Gastroesophageal sphincter (tissue), 4 donors: Measurements from ENCODE around the gene SAYSD1. TPM values are rescaled to one million over a fixed set of nuclear protein-coding genes. Genes with fewer than 3 reads are reported as not detected.

Source experiments
- ATAC-seq: fragments of 150-250 bp; one replicate; pipeline ENCODE4 v1.9.1; 2016; ENCODE audit warnings: mild to moderate bottlenecking, moderate library complexity
- H3K27ac ChIP-seq, 4 donors: fragments of 200-600 bp; sonication (generic) in 3 of 4; 1 replicate in 3 of 4; 2 replicates in 1 of 4; pipeline ENCODE4 v1.5.1; 2016 to 2019
- H3K27me3 ChIP-seq: fragments of 200-600 bp; sonication (generic); one replicate; pipeline ENCODE4 v1.5.1; 2019
- H3K36me3 ChIP-seq, 2 donors: fragments of 200-600 bp; sonication (generic); one replicate each; pipeline ENCODE4 v1.5.1; 2019; ENCODE audit warnings: control low read depth in 1 of 2
- H3K4me1 ChIP-seq, 3 donors: fragments of 200-600 bp; sonication (generic); 1 replicate in 2 of 3; 2 replicates in 1 of 3; pipeline ENCODE4 v1.5.1; 2016 to 2019; ENCODE audit warnings: control low read depth in 2 of 3
- H3K4me3 ChIP-seq, 2 donors: fragments of 200-600 bp; sonication (generic); one replicate each; pipeline ENCODE4 v1.5.1; 2019; ENCODE audit warnings: mild to moderate bottlenecking in 1 of 2, moderate library complexity in 1 of 2
- H3K9me3 ChIP-seq, 3 donors: fragments of 200-600 bp; sonication (generic); one replicate each; pipeline ENCODE4 v1.5.1; 2017 to 2019; ENCODE audit warnings: control low read depth in 2 of 3
- CTCF ChIP-seq, 4 experiments: fragments of 200-600 bp in 2 of 4; fragments of 450-650 bp in 2 of 4; sonication (generic) in 1 of 4; IDR thresholded peaks; one replicate each; pipeline ENCODE4 v1.5.1; 2017 to 2019; ENCODE audit warnings: antibody characterized with exemption in 4 of 4, mild to moderate bottlenecking in 2 of 4, moderate library complexity in 2 of 4
- EP300 ChIP-seq: sonication (generic); formaldehyde crosslinking; IDR thresholded peaks from one replicate; pipeline ENCODE4 v1.6.1; 2017; ENCODE audit warnings: antibody characterized with exemption, mild to moderate bottlenecking
- POLR2A ChIP-seq, 2 donors: fragments of 450-650 bp; IDR thresholded peaks; one replicate each; pipeline ENCODE4 v1.6.1; 2017; ENCODE audit warnings: antibody characterized with exemption in 2 of 2, mild to moderate bottlenecking in 2 of 2, moderate library complexity in 1 of 2
- POLR2AphosphoS5 ChIP-seq: sonication (generic); formaldehyde crosslinking; IDR thresholded peaks from one replicate; pipeline ENCODE4 v1.6.1; 2017; ENCODE audit warnings: antibody characterized with exemption
- WGBS, 2 donors: methylation state at CpG; one replicate each; pipeline ENCODE4 v1.1.5; 2018; ENCODE audit warnings: low coverage in 1 of 2; 5-methylcytosine and 5-hydroxymethylcytosine counted together
- total RNA-seq, 4 donors: library from RNA; depleted of rRNA; stranded (reverse); fragments of >200 nt; gene quantifications; one replicate each; pipeline ENCODE4 v1.1.0, GENCODE V29; 2016

Gene SAYSD1
- total RNA-seq, 4 donors from 2014 or later, result 16.4 to 23.2 (median 20.7) TPM

GRCh38 chr6:39055661-39056060 lies 59.3 kb downstream of the SAYSD1 start:
- no peak overlapping the region for H3K4me3 ChIP-seq
- no peaks in the 10 kb centered on the region for H3K36me3 ChIP-seq
- H3K9me3 ChIP-seq, result no peaks in the 10 kb centered on the region
- H3K4me1 ChIP-seq, result no peaks in the 10 kb centered on the region
- TF ChIP-seq CTCF (IDR thresholded peaks at IDR 0.05) (no peak), POLR2AphosphoS5 (no peak), POLR2A (IDR thresholded peaks at IDR 0.05) (no peak)
- 58% methylated on average over 6 of the region's 7 CpGs; no CpG with 5 or more reads in 1 of the 2 donors for WGBS, 2 donors
- no peak for ATAC-seq
- peaks cover 68% of the 10 kb centered on the region for H3K27me3 ChIP-seq
- H3K27ac ChIP-seq, result no peak overlapping the region

DNA sequence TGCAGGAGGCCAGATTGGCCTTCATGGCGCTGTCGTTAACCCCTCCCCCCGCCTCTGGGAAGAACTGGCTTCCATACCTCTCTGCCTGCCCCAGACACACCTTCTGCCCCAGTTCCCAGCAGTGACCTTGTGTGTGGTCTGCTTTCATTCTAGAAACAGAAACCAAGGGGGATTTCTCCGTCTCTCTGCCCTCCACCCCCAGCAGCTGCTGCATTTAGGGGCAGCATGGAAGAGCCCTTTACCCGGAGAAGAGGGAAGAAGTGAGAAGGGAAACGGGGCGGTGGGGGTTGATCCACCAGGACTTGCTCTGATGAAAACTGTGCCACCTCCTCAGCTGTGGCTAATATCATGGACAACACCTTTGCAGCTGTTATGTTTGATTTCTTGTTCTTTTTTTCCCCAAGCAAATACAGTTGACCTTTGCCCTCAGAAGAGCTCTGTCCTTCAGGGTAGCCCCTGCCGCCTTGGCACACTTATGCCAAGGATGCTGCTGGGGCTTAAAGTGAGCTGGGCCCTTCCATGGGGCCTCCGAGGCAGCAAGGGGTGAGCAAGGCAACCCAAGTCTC lies 60.3 kb downstream of the SAYSD1 start:
- WGBS, 2 donors, result 84 to 100% methylated on average over 1 to 2 of the region's 9 CpGs
- peaks cover 68% of the 10 kb centered on the region for H3K27me3 ChIP-seq
- no peaks in the 10 kb centered on the region for H3K4me1 ChIP-seq
- no peak overlapping the region for H3K27ac ChIP-seq
- no peak for TF ChIP-seq EP300
- no peak for TF ChIP-seq POLR2AphosphoS5
- no peak for TF ChIP-seq POLR2A (IDR thresholded peaks at IDR 0.05)
- no peak for TF ChIP-seq CTCF (IDR thresholded peaks at IDR 0.05)
- no peak for ATAC-seq
- no peaks in the 10 kb centered on the region for H3K36me3 ChIP-seq
- H3K4me3 ChIP-seq, result no peak overlapping the region
- no peaks in the 10 kb centered on the region for H3K9me3 ChIP-seq

Other genes starting within 250 kb of the SAYSD1 start
- under 1 TPM in 1 of 4 donors, not detected in 3; 0.54 TPM for gene GLP1R, start 66.4 kb downstream of the SAYSD1 start, total RNA-seq
- gene KCNK5, start 114.3 kb upstream of the SAYSD1 start, total RNA-seq, result 10 to 100 TPM in 1 of 4 donors, 1 to 10 TPM in 3; 7.3 to 11.5 (median 8.0) TPM
- gene KCNK17, start 199.2 kb upstream of the SAYSD1 start, total RNA-seq, result under 1 TPM in 2 of 4 donors, not detected in 2; 0.27 to 0.47 TPM
- gene KCNK16, start 207.5 kb upstream of the SAYSD1 start, total RNA-seq, result not detected